Measurements from ENCODE around the gene WWOX. TPM values are rescaled to one million over a fixed set of nuclear protein-coding genes. Genes with fewer than 3 reads are reported as not detected.

The WWOX gene
- total RNA-seq, 1 donor from 2014 or later = 19.2 TPM

GRCh38 chr16:79169239-79169638, 1069.8 kb downstream of the WWOX start:
- Histone ChIP-seq H3K4me3 (no peak overlapping the region), H3K4me1 (peaks cover 22% of the 10 kb centered on the region), H3K36me3 (no peaks in the 10 kb centered on the region), H3K27me3 (ENCODE audit: low read depth) (no peaks in the 10 kb centered on the region), H3K9me3 (no peaks in the 10 kb centered on the region), H3K27ac (no peak overlapping the region)
- ATAC-seq (no peak), DNase-seq (no peak)
- intact Hi-C loops (cut with DNase I) = no loop called here
- TF ChIP-seq CTCF (IDR thresholded peaks at IDR 0.05) = no peak

GRCh38 chr16:79170555-79171246, 1071.2 kb downstream of the WWOX start:
- Histone ChIP-seq H3K4me1 (peaks cover 22% of the 10 kb centered on the region), H3K4me3 (no peak overlapping the region), H3K27me3 (ENCODE audit: low read depth) (no peaks in the 10 kb centered on the region), H3K9me3 (no peaks in the 10 kb centered on the region), H3K27ac (no peak overlapping the region), H3K36me3 (no peaks in the 10 kb centered on the region)
- no peak for TF ChIP-seq CTCF (IDR thresholded peaks at IDR 0.05)
- intact Hi-C loops (cut with DNase I) = no loop called here
- peak; percentile 79 to 80 for ATAC-seq
- DNase-seq = no peak

GRCh38 chr16:79171504-79171903, 1072.0 kb downstream of the WWOX start:
- ATAC-seq = no peak
- H3K27ac ChIP-seq = no peak overlapping the region
- no peak for TF ChIP-seq CTCF (IDR thresholded peaks at IDR 0.05)
- H3K36me3 ChIP-seq = no peaks in the 10 kb centered on the region
- intact Hi-C loops (cut with DNase I) = no loop called here
- H3K4me3 ChIP-seq = no peak overlapping the region
- H3K9me3 ChIP-seq = no peaks in the 10 kb centered on the region
- no peaks in the 10 kb centered on the region for H3K27me3 ChIP-seq (ENCODE audit: low read depth)
- peaks cover 22% of the 10 kb centered on the region for H3K4me1 ChIP-seq
- DNase-seq = no peak

GRCh38 chr16:79171931-79172705, 1072.7 kb downstream of the WWOX start:
- no peak for DNase-seq
- Histone ChIP-seq H3K36me3 (no peaks in the 10 kb centered on the region), H3K27me3 (ENCODE audit: low read depth) (no peaks in the 10 kb centered on the region), H3K27ac (no peak overlapping the region), H3K4me3 (no peak overlapping the region), H3K4me1 (peaks cover 22% of the 10 kb centered on the region), H3K9me3 (no peaks in the 10 kb centered on the region)
- no peak for TF ChIP-seq CTCF (IDR thresholded peaks at IDR 0.05)
- ATAC-seq = peak; percentile 81 to 85
- intact Hi-C loops (cut with DNase I) = no loop called here

GRCh38 chr16:79172976-79173500, 1073.6 kb downstream of the WWOX start:
- ATAC-seq (no peak), DNase-seq (no peak)
- no peak for TF ChIP-seq CTCF (IDR thresholded peaks at IDR 0.05)
- Histone ChIP-seq H3K4me3 (no peak overlapping the region), H3K4me1 (peaks cover 22% of the 10 kb centered on the region), H3K27me3 (ENCODE audit: low read depth) (no peaks in the 10 kb centered on the region), H3K36me3 (no peaks in the 10 kb centered on the region), H3K27ac (no peak overlapping the region), H3K9me3 (no peaks in the 10 kb centered on the region)
- intact Hi-C loops (cut with DNase I) = no loop called here

Measured in lower lobe of right lung (tissue), 2 donors.